Tibial nerve (tissue), 4 donors: ENCODE measurements around the gene PPCDC. TPM values are rescaled to one million over a fixed set of nuclear protein-coding genes. Genes with fewer than 3 reads are reported as not detected.

Experiments used
- DNase-seq, 2 donors: peaks; one replicate each; pipeline ENCODE4 v3.0.0-alpha.2; 2019; ENCODE audit warnings: low spot score in 2 of 2
- H3K27ac ChIP-seq, 4 donors: fragments of 200-600 bp; sonication (generic) in 3 of 4; one replicate each; pipeline ENCODE4 v1.5.1; 2017 to 2019; ENCODE audit warnings: mild to moderate bottlenecking in 1 of 4
- H3K27me3 ChIP-seq, 2 donors: fragments of 200-600 bp; sonication (generic) in 1 of 2; one replicate each; pipeline versions ENCODE4 v1.5.1 to v1.6.0; 2017 to 2019
- H3K36me3 ChIP-seq, 3 donors: fragments of 200-600 bp; sonication (generic); one replicate each; pipeline ENCODE4 v1.5.1; 2018 to 2019
- H3K4me1 ChIP-seq, 4 donors: fragments of 200-600 bp; sonication (generic) in 3 of 4; one replicate each; pipeline ENCODE4 v1.5.1; 2017 to 2019
- H3K4me3 ChIP-seq, 4 donors: fragments of 200-600 bp; sonication (generic) in 3 of 4; one replicate each; pipeline ENCODE4 v1.5.1; 2017 to 2019; ENCODE audit warnings: mild to moderate bottlenecking in 1 of 4, moderate library complexity in 1 of 4
- H3K9me3 ChIP-seq, 4 donors: fragments of 200-600 bp; sonication (generic) in 3 of 4; one replicate each; pipeline ENCODE4 v1.5.1; 2017 to 2019
- CTCF ChIP-seq, 5 experiments: fragments of 200-600 bp in 3 of 5; fragments of 450-650 bp in 2 of 5; sonication (generic) in 3 of 5; IDR thresholded peaks; one replicate each; pipeline ENCODE4 v1.5.1; 2016 to 2019; ENCODE audit warnings: antibody characterized with exemption in 5 of 5, mild to moderate bottlenecking in 3 of 5, moderate library complexity in 2 of 5
- EP300 ChIP-seq, 2 donors: sonication (generic); formaldehyde crosslinking; IDR thresholded peaks; one replicate each; pipeline ENCODE4 v1.6.1; 2017; ENCODE audit warnings: antibody characterized with exemption in 2 of 2, mild to moderate bottlenecking in 1 of 2
- POLR2A ChIP-seq, 2 donors: fragments of 450-650 bp; IDR thresholded peaks; one replicate each; pipeline ENCODE4 v1.6.1; 2017; ENCODE audit warnings: antibody characterized with exemption in 2 of 2, mild to moderate bottlenecking in 2 of 2, moderate library complexity in 2 of 2
- WGBS, 2 donors: methylation state at CpG; one replicate each; pipeline ENCODE4 v1.1.5; 2018; 5-methylcytosine and 5-hydroxymethylcytosine counted together
- total RNA-seq, 4 donors: library from RNA; depleted of rRNA; stranded (reverse); fragments of >200 nt; gene quantifications; one replicate each; pipeline ENCODE4 v1.1.0, GENCODE V29; 2016

The PPCDC gene
- total RNA-seq, 4 donors from 2014 or later = 19.8 to 42.5 (median 36.4) TPM

GRCh38 chr15:74997141-74997540 lies 26.2 kb upstream of the PPCDC start:
- H3K4me3 ChIP-seq = no peak overlapping the region
- peaks cover 0 to 28% (median 9%) of the 10 kb centered on the region in 4 donors for H3K4me1 ChIP-seq
- no peak overlapping the region for H3K27ac ChIP-seq
- no peaks in the 10 kb centered on the region for H3K36me3 ChIP-seq
- H3K27me3 ChIP-seq = no peaks in the 10 kb centered on the region
- TF ChIP-seq POLR2A (IDR thresholded peaks at IDR 0.05) = no peak
- TF ChIP-seq EP300 (IDR thresholded peaks at IDR 0.05) = no peak
- no peak for TF ChIP-seq CTCF (IDR thresholded peaks at IDR 0.05)
- no peaks in the 10 kb centered on the region for H3K9me3 ChIP-seq
- DNase-seq = no peak
- 64 to 69% methylated on average over 4 of the region's 4 CpGs for WGBS, 2 donors

GRCh38 chr15:74997543-74997942 lies 25.8 kb upstream of the PPCDC start:
- no peaks in the 10 kb centered on the region for H3K36me3 ChIP-seq
- WGBS, 2 donors = 79 to 96% methylated on average over 2 of the region's 2 CpGs
- no peaks in the 10 kb centered on the region for H3K9me3 ChIP-seq
- no peaks in the 10 kb centered on the region for H3K27me3 ChIP-seq
- no peak overlapping the region for H3K27ac ChIP-seq
- no peak overlapping the region for H3K4me3 ChIP-seq
- H3K4me1 ChIP-seq = peaks cover 0 to 28% (median 9%) of the 10 kb centered on the region in 4 donors
- DNase-seq = no peak
- TF ChIP-seq POLR2A (IDR thresholded peaks at IDR 0.05) = no peak
- TF ChIP-seq EP300 (IDR thresholded peaks at IDR 0.05) = no peak
- no peak for TF ChIP-seq CTCF (IDR thresholded peaks at IDR 0.05)

GRCh38 chr15:75001310-75001709 lies 22.1 kb upstream of the PPCDC start:
- 83 to 84% methylated on average over 6 of the region's 6 CpGs for WGBS, 2 donors
- H3K4me3 ChIP-seq = no peak overlapping the region
- no peaks in the 10 kb centered on the region for H3K9me3 ChIP-seq
- H3K4me1 ChIP-seq = peaks cover 0 to 5% (median 1%) of the 10 kb centered on the region in 4 donors
- TF ChIP-seq POLR2A (IDR thresholded peaks at IDR 0.05) (no peak), CTCF (IDR thresholded peaks at IDR 0.05) (no peak), EP300 (IDR thresholded peaks at IDR 0.05) (no peak)
- H3K27ac ChIP-seq = no peak overlapping the region
- peaks cover 0 to 5% (median 0%) of the 10 kb centered on the region in 3 donors for H3K36me3 ChIP-seq
- no peaks in the 10 kb centered on the region for H3K27me3 ChIP-seq
- DNase-seq = no peak

- H3K9me3 ChIP-seq = no peaks in the 10 kb centered on the region
- H3K27me3 ChIP-seq = no peaks in the 10 kb centered on the region
- no peak for TF ChIP-seq CTCF (IDR thresholded peaks at IDR 0.05)
- no peak for TF ChIP-seq POLR2A (IDR thresholded peaks at IDR 0.05)
- TF ChIP-seq EP300 (IDR thresholded peaks at IDR 0.05) = no peak
- no peak overlapping the region for H3K4me3 ChIP-seq
- no peak for DNase-seq
- H3K27ac ChIP-seq = no peak overlapping the region
- WGBS, 2 donors = 70 to 81% methylated on average over 7 of the region's 7 CpGs
- no peaks in the 10 kb centered on the region for H3K4me1 ChIP-seq
- peaks cover 0 to 5% (median 0%) of the 10 kb centered on the region in 3 donors for H3K36me3 ChIP-seq
Observed at GRCh38 chr15:75002398-75002797, 21.0 kb upstream of the PPCDC start.

GRCh38 chr15:75007216-75007615 lies 16.2 kb upstream of the PPCDC start:
- peaks cover 0 to 5% (median 0%) of the 10 kb centered on the region in 3 donors for H3K36me3 ChIP-seq
- WGBS, 2 donors = 79 to 86% methylated on average over 13 of the region's 13 CpGs
- TF ChIP-seq EP300 (IDR thresholded peaks at IDR 0.05) = no peak
- TF ChIP-seq CTCF (IDR thresholded peaks at IDR 0.05) = no peak
- no peak for TF ChIP-seq POLR2A (IDR thresholded peaks at IDR 0.05)
- no peak for DNase-seq
- no peaks in the 10 kb centered on the region for H3K27me3 ChIP-seq
- H3K27ac ChIP-seq = no peak overlapping the region
- H3K9me3 ChIP-seq = no peaks in the 10 kb centered on the region
- no peak overlapping the region for H3K4me3 ChIP-seq
- H3K4me1 ChIP-seq = no peaks in the 10 kb centered on the region
